HG03159 (cell line): Measurements from ENCODE around the gene RPL37A.
"Not testable (repeated sequence)": the region's sequence is repeated elsewhere in the genome, so short reads cannot be mapped to it uniquely, and the experiment has no call there.

Experiments used
- ATAC-seq: cut with Tn5 transposase; IDR thresholded peaks from one replicate; pipeline ENCODE4 v1.9.1; 2021; ENCODE audit warnings: mild to moderate bottlenecking, moderate library complexity; ENCODE audit not compliant: unreplicated experiment

Gene RPL37A

DNA sequence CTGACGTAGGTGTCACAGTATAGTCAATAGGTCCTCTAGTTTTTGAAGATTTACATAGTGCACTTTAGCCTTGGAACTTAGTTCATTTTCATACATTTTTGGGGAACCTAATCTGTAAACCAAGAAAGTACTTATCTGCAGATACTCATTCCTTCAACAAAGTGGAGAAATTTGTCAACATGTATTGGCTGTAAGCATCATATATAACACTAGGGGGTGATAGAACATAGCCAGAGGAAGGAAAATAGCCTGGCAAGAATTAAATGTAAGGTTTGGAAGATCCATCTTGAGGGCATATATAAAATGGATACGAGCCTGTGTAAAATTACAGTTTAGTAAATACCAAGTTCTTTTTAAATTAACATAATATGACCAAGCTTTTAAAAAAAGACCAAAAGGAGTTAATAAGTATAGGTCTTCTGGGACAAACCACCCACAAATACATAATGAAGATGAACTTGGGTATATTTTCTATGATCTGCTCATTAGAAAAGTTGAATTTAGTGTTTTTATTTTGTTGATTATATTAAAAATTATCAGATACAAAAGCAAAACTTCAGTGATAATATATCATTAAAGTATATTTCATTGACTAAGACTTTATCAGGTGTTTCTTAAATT is 18.2 kb downstream of the RPL37A start:
- ATAC-seq: no peak

DNA sequence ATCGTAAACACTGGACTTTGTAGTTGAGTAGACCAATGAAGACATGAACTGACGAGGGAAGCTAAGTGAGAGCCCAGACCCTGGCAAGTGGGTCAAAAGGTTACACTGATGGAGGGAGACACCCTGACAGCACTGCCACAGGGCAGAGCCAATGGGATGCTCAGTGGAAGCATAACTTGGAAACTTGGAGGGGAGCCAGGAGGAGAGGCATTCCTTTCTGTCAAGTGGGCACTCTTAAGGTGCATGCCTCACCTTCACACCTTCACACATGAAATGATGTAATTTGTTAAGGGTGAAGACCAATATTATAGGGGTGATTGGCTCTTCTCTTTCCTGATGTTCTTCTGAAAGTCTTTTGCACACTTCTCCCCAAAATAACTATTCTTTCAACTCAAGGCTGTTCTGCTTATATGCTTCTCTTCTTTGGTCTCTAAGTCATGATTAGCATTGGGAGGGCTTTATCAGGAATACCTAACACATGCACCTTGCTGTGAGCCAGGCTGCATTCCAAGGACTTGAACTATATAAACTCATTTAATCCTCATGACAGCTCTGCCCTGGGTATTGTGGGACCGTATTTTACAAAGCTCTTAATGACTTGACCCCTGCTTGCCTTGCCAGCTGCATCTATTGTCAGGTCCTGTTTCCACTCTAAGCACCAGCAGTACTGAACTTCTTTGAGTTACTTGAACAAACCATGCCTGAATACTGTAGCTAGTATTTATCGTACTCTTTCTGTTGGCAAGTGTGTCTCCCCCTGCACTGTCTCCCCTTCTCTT is 19.0 kb downstream of the RPL37A start:
- ATAC-seq: no peak

DNA sequence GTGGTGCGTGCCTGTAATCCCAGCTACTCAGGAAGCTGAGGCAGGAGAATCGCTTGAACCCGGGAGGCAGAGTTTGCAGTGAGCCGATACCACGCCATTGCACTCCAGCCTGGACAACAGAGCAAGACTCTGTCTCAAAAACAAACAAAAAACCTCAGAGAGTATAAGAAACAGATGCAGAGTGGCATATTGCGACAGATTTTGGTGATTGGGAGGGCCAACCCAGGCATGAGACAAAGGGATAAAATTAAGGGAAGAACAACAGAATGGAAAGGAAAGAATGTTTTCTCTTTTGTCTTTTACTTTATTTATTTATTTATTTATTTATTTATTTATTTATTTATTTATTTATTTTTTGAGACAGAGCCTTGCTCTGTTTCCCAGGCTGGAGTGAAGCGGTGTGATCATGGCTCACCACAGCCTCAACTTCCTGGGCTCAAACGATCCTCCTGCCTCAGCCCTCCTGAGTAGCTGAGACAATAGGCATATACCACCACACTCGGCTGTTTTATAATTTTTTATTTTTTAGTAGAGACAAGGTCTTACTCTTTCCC is 20.0 kb downstream of the RPL37A start:
- not testable (repeated sequence) for ATAC-seq

DNA sequence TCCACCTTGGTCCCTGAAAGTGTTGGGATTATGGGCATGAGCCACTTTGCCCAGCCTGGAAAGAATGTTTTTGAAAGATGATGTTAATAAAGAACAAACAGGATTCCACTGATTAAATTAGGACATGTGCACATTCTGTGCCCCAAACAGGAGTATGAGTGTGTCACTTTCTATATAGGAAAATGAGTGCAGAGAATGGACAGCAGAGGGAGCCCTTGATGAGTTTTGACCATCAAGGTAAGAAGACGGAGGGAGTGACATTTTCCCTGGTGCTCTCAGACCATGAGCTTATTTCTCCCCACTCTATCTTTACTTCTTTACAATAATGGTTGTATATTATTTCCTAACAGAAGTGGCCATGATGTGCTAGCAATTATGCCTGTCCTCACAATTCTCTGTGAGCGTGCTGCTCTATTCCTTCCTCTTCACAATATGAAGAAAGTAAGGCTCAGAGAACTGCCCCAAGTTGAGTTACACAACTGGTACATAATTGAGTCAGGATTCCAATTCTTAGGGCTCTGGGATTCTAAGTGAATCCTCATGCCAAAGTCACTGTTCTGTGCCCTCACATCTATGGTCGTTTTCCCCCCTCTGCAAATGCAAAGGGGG is 20.6 kb downstream of the RPL37A start:
- peak; percentile 79 for ATAC-seq

DNA sequence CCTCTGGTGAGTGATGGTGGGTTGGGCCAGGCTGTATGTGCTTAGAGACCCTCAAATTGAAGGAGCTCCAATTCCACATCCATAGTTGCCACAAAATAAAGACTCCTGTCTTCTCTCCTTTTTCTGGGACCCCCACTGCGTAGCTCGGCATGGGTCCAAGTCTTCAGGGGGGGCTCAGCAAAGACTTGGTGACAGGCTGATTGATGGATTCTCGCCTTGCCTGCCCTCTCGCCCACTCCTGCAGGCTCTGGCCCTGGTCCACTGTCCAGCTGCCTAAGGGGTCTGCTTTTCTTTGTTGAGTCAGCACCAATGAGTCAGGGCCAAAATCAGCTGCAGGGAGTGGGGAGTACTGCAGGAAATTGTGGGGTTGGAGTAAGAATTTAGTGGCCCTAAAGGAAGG is 21.5 kb downstream of the RPL37A start:
- ATAC-seq: no peak

DNA sequence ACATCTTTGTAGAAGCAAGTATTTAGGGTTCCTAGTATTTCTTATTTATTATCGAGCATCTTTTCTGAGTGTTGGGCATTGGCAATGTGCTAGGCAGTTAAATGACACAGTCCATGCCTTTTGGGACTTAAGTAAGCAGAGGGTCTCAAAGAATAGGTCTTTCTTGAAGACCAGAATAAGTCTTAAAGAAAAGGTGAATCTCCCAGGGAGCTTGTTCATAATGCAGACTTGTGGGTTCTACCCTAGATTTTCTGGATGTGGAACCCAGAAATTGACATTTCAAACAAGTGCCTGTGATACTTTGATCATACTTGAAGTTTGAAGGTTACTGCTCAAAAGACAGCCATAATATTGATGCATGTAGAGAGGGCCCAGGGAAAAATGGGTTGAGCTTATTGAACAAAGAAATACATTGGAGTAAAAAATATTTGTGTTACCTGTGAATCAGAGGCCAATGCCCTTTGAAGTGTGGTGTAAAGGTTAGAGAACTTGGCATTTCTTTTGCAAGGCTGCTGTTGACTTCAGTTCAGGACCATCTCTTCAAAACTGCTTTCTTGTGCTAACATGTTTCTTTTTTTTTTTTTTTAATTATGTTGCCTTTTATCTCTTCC is 24.4 kb downstream of the RPL37A start:
- ATAC-seq: no peak

DNA sequence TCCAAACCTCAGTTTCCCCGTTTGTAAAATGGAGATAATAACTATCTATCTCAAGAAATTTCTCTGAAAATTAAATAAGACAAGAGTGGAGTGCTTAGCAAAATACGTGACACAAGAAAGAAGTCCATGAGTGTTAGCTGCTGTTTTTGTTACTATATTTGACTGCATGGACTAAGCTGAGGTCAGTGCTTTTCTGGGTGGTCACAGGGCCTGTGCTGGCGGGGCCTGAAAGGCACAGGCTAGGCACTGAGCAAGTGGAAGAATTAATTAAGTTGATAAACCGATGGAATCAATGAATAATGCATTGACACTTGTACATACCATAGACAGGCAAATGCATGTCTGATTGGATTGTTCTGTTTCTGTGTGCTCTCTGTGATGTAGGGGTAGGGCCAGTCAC is 27.3 kb downstream of the RPL37A start:
- ATAC-seq: no peak

DNA sequence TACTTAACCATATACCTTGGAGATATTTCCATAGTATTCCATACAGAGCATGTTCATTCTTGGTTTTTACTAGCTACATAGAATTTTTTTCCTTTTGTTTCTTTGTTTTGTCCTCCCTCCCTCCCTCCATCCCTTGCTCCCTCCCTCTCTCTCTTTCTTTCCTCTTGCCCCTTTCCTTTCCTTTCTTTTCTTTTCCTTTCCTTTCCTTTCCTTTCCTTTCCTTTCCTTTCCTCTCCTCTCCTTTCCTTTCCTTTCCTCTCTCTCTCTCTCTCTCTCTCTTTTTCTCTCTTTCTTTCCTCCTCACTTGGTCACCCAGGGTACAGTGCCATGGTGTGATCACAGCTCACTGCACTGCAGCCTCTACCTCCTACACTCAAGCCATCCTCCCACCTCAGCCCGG is 28.3 kb downstream of the RPL37A start:
- ATAC-seq: no peak

DNA sequence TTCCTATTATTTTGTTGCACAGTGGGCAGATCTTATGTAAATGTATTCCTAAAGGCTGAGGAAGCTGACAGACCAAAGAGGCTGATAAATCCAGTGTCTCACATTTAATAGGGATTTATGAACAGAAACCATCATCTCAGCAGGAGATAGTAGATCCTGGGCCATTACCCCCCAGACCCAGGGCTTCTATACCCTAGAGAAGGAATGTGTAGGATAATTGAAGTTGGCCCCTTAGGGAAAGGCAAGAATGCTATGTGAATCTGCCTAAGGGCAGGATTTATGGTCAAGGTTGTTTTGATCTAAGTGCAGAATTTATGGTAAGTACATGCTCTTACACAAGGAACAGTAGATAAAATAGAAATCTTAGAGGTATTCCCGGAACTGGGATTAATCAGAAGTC is 29.0 kb downstream of the RPL37A start:
- ATAC-seq: no peak

DNA sequence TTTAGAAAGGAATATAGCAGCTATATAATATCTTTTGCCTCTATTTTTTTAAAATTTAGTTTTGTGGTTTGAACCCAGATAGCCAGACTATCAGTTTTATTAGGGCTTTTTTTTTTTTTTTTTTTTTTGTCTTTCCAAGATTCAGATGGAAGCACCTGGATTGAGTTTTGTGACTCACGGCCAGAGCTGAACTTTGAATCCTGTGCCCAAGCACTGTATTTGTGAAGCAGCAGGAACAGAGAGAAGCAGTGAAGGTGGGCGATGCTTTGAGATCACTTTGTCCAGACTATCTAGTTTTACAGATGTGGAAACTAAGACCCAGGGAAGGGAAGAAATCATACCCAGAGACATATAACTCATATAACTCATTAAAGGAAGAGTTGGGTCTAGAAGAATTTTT is 33.9 kb downstream of the RPL37A start:
- no peak for ATAC-seq

DNA sequence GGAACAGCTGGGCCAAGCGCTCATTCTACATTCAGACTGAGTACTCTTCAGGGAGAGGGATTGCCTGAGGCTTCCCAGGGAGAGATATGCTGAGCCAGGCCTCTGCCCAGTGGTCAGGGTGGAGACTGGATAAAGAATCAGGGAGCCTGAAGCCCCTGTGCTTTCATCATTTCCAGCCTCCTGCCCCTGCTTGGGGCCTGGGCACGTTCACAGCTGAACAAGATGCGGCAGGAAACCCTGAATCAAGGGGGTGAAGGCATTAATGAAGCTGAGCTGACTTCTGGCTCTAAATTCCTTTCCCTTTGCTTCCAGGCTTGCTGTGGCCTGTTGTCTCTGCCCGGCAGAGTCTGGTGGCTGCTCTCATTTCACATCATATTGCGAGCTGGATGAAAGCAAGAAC is 35.0 kb downstream of the RPL37A start:
- ATAC-seq: no peak

DNA sequence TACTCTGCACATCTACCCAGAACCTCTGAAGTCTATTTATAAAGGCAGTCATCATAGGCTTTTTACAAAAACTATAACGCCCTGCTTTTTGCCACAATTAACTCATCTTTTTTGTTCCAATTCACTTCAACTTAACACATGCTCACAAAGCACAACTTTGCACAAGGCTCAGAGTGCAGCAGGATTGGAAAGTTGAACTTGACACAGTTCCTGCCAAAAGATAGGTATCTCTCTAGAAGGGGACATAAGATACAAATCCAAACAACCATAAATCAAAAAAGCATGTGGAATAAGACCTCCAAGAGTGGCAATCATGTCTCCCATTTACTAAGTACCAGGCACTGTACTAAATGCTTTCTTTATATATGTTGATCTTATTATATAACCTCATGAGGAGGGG is 36.2 kb downstream of the RPL37A start:
- no peak for ATAC-seq

DNA sequence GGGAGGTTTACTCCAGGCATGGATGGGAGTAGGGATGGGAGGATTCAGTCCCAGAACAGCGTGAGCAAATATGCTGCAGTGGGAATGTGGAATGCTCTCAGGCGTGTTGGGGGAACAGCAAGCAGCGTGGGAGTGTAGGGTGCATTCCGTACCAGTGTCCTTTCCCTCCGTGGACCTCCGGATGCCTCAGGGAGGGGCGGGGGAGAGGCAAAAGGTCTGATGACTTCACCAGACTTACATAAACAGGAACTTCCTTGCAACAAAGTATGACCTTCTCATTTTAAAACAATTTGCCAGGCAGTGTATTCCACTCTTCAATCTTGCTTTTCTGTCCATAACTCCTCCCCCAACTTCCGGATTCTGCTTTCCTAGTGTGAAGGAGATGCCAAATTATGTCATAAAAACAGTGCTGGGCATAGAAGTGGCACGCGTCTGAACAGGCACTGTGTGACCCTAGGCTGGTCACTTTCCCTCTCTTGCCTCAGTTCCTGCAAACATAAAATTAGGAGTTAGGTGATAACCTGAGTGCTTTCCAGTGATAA is 36.9 kb downstream of the RPL37A start:
- no peak for ATAC-seq

DNA sequence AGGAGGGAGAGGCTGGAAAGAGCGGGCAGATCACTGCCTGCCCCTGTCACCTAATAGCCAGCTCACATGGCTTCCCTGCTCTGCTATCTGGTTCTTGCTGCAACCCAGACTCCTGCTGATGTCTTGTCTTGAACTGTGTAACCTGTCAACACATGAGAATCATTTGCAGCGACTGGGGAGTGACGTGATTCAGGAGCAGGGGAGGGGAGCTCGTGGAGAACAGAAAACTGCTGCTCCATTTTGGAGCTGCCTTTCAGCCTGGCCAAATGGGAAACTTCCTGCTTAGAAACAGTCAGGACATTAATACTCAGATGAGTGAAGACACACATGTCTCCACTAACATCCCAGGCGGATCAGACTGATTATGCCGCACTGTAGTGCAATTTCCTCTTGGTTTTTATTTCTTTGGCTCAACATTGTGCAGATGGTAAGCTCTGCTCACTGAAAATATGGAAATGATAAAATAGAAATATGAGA is 38.1 kb downstream of the RPL37A start:
- no peak for ATAC-seq

DNA sequence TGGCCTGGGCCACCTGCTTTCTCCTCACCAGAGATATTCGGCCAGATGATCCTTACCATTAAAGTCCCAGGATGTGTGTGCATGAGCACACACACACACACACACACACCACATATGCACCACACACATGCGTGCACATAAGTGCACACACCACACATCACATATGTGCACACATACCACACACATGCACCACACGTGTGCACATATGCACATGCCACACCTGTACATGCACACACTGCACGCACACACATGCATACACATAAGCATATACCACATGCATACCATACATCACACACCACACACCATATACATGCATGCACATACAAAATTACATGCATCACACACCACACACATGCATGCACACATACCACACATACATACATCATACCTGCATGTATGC is 38.7 kb downstream of the RPL37A start:
- ATAC-seq: no peak

DNA sequence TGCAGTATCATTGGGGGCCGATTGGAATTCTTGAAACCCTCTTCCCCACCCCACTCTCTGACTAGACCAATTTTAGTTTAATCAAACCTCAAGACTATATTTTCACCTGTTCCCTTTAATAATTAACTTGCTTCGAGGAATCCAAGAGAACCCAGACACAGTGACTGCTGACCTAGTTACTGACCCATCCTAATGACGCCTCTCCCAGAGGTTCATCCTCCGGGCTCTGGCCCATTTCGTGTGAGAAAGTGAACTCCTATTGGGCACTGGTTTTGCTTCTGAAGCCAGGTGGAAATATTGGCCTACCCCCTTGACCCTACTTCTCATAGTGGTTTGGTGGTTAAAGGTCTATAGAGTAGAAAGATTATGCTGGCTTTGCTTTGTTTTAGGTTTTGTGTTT is 39.9 kb downstream of the RPL37A start:
- no peak for ATAC-seq

DNA sequence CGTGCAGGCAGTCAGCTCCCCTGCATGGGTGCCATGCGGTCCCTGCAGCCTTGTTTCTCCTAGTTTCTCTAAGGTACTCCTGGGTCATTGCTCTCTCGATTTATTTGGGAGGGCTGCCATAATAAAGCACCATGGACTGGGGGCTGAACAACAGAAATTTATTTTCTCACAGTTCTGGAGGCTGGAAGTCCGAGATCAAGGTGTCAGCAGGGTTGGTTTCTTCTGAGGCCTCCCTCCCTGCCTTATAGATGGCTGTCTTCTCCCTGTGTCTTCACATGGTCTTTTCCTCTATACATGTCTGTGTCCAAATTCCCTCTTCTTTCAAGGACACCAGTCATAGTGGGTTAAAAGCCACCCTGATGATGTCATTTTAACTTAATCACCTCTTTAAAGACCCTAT is 40.5 kb downstream of the RPL37A start:
- ATAC-seq: no peak

DNA sequence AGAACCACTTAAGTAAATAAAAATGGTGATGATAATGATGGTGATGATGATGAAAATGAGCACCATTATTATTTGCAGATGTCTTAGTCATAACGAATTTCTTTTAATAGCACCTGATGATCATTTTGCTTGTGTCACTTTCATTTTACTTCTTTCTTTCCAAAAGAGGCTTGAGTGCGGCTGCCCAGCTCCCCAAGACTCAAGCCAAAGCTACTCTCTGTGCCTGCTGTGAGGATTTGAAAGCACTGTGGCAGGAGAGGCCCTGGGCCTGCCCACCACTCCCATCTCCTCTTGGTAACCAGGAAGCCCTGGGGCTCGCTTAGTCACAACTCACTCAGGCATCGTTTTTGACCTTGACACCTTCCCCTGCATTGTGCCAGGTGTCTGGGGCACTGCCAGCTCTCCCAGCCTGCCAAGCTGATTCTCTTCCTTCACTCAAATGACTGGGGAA is 41.2 kb downstream of the RPL37A start:
- ATAC-seq: no peak

DNA sequence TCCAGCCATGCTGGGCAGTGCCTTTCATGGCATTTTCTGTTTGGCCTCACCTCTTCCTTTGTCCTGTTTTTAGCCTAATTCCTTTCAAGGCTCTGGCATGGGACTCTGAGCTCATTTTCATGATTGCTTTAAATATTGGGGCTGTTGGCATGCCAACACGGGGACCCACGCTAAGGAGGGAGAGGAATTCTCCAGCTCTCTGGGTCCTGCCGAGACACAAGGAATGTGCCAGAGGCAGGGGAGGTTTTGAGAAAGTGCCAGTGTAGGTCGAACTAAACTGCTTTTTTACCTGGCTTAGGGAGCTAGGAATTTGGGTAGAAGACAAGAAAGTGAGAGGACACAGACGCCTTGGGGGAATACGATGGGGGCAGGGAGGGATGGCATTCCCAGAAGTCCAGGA is 42.3 kb downstream of the RPL37A start:
- ATAC-seq: no peak

DNA sequence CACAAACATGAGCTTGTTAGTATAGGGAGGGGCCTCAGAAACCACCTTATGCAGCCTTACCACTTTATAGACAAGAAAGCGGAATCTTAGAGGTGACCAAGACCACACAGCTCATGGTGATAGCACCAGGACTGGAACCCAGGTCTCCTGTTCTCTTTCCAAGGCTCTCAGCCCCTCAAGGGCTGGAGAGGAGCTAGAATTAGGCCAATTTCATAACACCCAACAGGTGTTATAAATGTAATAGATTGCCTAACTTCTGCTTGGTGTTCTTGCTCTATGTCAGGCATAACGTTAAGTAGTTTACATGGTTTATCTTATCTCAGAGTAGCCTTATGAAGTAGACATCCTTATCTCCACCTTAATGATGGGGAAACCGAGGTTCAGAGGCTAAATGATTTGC is 42.9 kb downstream of the RPL37A start:
- ATAC-seq: no peak

DNA sequence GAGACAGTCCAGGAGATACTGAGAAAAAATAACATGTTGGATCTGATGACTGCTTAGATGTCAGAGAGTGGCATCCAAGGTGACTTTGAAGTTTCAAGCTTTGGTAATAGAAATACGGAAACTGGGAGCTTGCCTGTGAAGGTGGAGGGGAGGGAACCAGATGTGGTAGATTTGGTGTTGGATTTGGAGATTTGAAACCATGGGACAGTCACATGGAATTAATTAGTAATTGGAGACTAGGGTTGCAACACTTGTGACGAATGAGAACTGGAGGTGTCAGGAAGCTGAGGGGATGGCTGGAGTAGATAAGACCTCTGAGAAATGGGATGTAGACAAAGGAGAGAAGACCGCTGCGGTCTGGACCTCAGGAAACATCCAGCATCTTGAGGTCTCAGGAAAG is 46.7 kb downstream of the RPL37A start:
- ATAC-seq: no peak
